Ovary (tissue), 3 donors: ENCODE measurements around the gene RPL10A.
"Not testable (repeated sequence)": the region's sequence is repeated elsewhere in the genome, so short reads cannot be mapped to it uniquely, and the experiment has no call there.

Experiments used
- CTCF ChIP-seq, 3 donors: fragments of 450-650 bp in 2 of 3; fragments of 200-600 bp in 1 of 3; IDR thresholded peaks; one replicate each; pipeline versions ENCODE4 v1.5.1 to v1.8.0; 2016 to 2022; ENCODE audit warnings: antibody characterized with exemption in 3 of 3, mild to moderate bottlenecking in 1 of 3
- EP300 ChIP-seq: sonication (generic); formaldehyde crosslinking; IDR thresholded peaks from one replicate; pipeline ENCODE4 v1.6.1; 2017; ENCODE audit warnings: antibody characterized with exemption
- donor health status: DM: no; HTN: no; CAD: no.

- not testable (repeated sequence) for TF ChIP-seq CTCF (IDR thresholded peaks at IDR 0.05); EP300
Observed at GRCh38 chr6:35438378-35439065, 29.7 kb upstream of the RPL10A start.
